ENCODE data around the gene EGFLAM.

Gene EGFLAM

DNA sequence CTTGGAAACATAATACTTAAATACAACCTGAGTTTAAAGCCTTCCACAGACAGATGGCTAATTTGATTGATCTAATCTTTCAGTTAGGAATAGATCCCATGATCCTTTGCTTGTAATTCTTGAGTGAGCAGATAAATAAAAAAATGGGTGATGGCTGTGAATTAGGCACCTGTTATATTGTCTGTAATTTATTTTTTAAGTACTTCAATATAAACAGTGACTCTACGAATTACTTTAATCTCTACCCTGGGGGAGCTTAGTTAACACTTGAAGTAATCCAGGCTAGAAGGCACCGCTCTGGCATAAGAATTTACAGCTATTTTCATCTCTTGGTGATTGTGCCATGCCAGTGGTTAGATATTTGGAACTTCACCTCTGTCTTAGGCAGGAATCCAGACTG, 9.0 kb downstream of the EGFLAM start:
- Histone ChIP-seq H3K4me3 (ENCODE audit: low read depth, low read length) (no peak overlapping the region), H3K9me3 (no peaks in the 10 kb centered on the region), H3K27me3 (no peaks in the 10 kb centered on the region), H3K4me1 (peaks cover 9% of the 10 kb centered on the region), H3K36me3 (no peaks in the 10 kb centered on the region)
- no peak for DNase-seq
- TF ChIP-seq, protein P1, sequence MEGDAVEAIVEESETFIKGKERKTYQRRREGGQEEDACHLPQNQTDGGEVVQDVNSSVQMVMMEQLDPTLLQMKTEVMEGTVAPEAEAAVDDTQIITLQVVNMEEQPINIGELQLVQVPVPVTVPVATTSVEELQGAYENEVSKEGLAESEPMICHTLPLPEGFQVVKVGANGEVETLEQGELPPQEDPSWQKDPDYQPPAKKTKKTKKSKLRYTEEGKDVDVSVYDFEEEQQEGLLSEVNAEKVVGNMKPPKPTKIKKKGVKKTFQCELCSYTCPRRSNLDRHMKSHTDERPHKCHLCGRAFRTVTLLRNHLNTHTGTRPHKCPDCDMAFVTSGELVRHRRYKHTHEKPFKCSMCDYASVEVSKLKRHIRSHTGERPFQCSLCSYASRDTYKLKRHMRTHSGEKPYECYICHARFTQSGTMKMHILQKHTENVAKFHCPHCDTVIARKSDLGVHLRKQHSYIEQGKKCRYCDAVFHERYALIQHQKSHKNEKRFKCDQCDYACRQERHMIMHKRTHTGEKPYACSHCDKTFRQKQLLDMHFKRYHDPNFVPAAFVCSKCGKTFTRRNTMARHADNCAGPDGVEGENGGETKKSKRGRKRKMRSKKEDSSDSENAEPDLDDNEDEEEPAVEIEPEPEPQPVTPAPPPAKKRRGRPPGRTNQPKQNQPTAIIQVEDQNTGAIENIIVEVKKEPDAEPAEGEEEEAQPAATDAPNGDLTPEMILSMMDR (IDR thresholded peaks at IDR 0.05; ENCODE audit: low read depth, low read length): no peak

DNA sequence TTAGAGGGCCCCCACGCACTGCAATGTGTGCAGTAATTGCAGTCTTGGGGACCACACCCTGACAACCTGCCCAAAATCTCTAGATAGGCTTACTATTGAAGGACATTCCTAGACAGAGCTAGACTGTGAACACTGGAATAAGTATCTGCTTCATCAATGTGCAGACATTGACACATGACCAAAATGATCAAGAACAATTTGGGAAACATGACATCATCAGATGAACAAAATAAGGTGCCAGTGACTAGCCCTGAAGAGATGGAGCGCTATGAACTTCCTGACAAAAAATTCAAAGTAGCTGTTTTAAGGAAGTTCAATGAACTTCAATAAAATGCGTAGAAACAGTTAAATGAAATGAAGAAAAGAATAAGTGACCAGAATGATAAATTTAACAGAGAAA, 15.3 kb downstream of the EGFLAM start:
- TF ChIP-seq, protein P1 (IDR thresholded peaks at IDR 0.05; ENCODE audit: low read depth, low read length): no peak
- Histone ChIP-seq H3K4me1 (no peaks in the 10 kb centered on the region), H3K36me3 (no peaks in the 10 kb centered on the region), H3K4me3 (ENCODE audit: low read depth, low read length) (no peak overlapping the region), H3K27me3 (no peaks in the 10 kb centered on the region), H3K9me3 (no peaks in the 10 kb centered on the region)
- no peak for DNase-seq

DNA sequence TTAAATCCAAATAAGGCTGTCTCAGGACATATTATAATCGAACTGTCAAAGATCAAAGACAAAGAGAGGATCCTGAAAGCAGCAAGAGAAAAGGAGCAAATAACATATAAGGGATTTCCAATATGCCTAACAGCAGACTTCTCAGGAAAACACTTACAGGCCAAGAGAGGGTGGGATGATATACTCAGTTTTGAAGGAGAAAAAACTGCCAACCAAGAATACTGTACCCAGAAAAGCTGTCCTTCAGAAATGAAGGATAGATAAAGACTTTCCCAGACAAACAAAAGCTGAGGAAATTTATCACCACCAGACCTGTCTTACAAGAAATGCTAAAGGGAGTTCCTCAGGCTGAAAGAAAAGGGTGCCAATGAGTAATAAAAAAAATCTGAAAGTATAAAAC, 16.0 kb downstream of the EGFLAM start:
- H3K4me1 ChIP-seq: no peaks in the 10 kb centered on the region
- no peak for DNase-seq
- TF ChIP-seq, protein P1 (IDR thresholded peaks at IDR 0.05; ENCODE audit: low read depth, low read length): no peak
- H3K36me3 ChIP-seq: no peaks in the 10 kb centered on the region
- no peaks in the 10 kb centered on the region for H3K9me3 ChIP-seq
- H3K4me3 ChIP-seq (ENCODE audit: low read depth, low read length): no peak overlapping the region
- H3K27me3 ChIP-seq: no peaks in the 10 kb centered on the region

DNA sequence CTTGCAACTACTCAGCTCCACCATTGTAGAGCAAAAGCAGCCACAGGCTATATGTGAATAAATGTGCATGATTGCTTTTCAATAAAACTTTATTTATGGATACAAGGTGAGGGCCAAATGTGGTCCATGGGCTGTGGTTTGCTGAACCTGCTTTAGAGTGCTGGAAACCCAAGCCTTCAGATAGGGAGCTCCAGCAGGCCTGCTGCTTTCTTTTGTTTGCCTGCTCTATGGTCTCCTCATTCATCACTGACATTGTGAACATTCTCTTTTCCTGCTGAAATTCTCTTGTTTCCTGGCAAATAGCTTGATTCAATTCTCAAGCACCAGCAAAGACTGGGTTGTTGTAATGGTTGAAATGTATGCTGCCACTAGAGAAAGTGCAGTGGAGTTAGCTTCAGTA, 26.0 kb downstream of the EGFLAM start:
- no peaks in the 10 kb centered on the region for H3K27me3 ChIP-seq
- DNase-seq: no peak
- no peaks in the 10 kb centered on the region for H3K4me1 ChIP-seq
- TF ChIP-seq, protein P1 (IDR thresholded peaks at IDR 0.05; ENCODE audit: low read depth, low read length): no peak
- H3K9me3 ChIP-seq: no peaks in the 10 kb centered on the region
- H3K36me3 ChIP-seq: no peaks in the 10 kb centered on the region
- no peak overlapping the region for H3K4me3 ChIP-seq (ENCODE audit: low read depth, low read length)

DNA sequence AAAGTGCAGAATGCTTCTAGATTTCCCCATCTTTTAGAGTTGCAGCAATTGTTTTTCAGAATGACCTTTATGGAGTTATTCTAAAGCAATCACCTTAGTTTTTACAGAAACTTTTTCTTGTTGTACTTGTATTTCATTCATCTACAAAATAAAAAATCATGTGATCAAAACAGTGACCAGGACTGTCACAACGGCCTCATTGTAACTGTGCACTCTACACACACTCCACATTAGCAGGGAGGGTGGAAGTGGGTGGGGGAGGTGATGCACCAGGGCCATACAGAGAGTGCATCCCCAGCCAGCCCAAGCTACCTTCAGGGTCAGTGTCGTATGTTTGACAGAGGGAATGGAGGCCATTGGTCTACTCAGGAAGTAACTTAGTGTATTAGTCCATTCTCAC, 26.9 kb downstream of the EGFLAM start:
- no peaks in the 10 kb centered on the region for H3K36me3 ChIP-seq
- no peak for DNase-seq
- no peaks in the 10 kb centered on the region for H3K9me3 ChIP-seq
- no peaks in the 10 kb centered on the region for H3K4me1 ChIP-seq
- no peaks in the 10 kb centered on the region for H3K27me3 ChIP-seq
- TF ChIP-seq, protein P1 (IDR thresholded peaks at IDR 0.05; ENCODE audit: low read depth, low read length): no peak
- no peak overlapping the region for H3K4me3 ChIP-seq (ENCODE audit: low read depth, low read length)

DNA sequence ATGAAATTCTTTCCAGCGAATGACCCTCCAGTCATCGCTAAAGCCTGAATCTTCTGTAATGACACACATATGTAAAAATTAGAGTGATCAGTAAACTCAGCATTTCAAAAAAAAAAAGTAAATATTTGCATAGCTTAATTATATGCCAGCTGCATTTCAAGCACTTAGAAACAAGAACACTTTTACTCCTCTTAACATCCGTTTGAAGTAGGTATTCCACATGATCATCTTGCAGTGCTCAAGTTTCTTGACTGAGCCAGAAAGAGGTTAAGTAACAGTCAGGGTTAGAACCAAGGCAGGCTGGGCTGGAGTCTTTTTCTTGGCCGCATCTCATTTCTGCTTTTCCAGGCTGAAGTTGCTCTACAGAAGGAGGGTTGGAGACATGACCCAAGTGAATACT, 27.6 kb downstream of the EGFLAM start:
- H3K27me3 ChIP-seq: no peaks in the 10 kb centered on the region
- DNase-seq: no peak
- H3K36me3 ChIP-seq: no peaks in the 10 kb centered on the region
- no peaks in the 10 kb centered on the region for H3K9me3 ChIP-seq
- no peak overlapping the region for H3K4me3 ChIP-seq (ENCODE audit: low read depth, low read length)
- H3K4me1 ChIP-seq: peaks cover under 1% of the 10 kb centered on the region; the same call in 1 of the 2 replicates
- TF ChIP-seq, protein P1 (IDR thresholded peaks at IDR 0.05; ENCODE audit: low read depth, low read length): no peak
